Subcutaneous abdominal adipose tissue (tissue), 5 donors: ENCODE data around the gene BAIAP2L1.

ENCODE experiments used
- H3K27ac ChIP-seq: one replicate; pipeline ENCODE4 v1.7.0; 2013; ENCODE audit warnings: low read depth, mild to moderate bottlenecking, inconsistent platforms, low read length, moderate library complexity
- H3K27me3 ChIP-seq, 5 donors: one replicate each; pipeline ENCODE4 v1.7.0; 2013; ENCODE audit warnings: low read length in 5 of 5, inconsistent platforms in 1 of 5; ENCODE audit not compliant: control insufficient read depth in 5 of 5, insufficient read depth in 4 of 5
- H3K36me3 ChIP-seq, 5 donors: one replicate each; pipeline ENCODE4 v1.7.0; 2013; ENCODE audit warnings: low read length in 5 of 5; ENCODE audit not compliant: control insufficient read depth in 5 of 5, insufficient read depth in 5 of 5
- H3K4me1 ChIP-seq, 5 donors: one replicate each; pipeline ENCODE4 v1.7.0; 2013; ENCODE audit warnings: low read length in 5 of 5, mild to moderate bottlenecking in 3 of 5, moderate library complexity in 1 of 5; ENCODE audit not compliant: control insufficient read depth in 5 of 5, insufficient read depth in 5 of 5
- H3K4me3 ChIP-seq, 5 donors: one replicate each; pipeline ENCODE4 v1.7.0; 2013; ENCODE audit warnings: low read length in 5 of 5, low read depth in 1 of 5
- H3K9ac ChIP-seq, 5 donors: one replicate each; pipeline ENCODE4 v1.7.0; 2013; ENCODE audit warnings: low read length in 5 of 5, mild to moderate bottlenecking in 4 of 5, moderate library complexity in 3 of 5
- H3K9me3 ChIP-seq, 5 donors: one replicate each; pipeline ENCODE4 v1.7.0; 2013; ENCODE audit warnings: low read length in 5 of 5; ENCODE audit not compliant: control insufficient read depth in 5 of 5
- donor health status: healthy.
- donor health status: healthy.
- donor health status: healthy.
- donor health status: healthy.
- donor health status: healthy.

BAIAP2L1 gene

DNA sequence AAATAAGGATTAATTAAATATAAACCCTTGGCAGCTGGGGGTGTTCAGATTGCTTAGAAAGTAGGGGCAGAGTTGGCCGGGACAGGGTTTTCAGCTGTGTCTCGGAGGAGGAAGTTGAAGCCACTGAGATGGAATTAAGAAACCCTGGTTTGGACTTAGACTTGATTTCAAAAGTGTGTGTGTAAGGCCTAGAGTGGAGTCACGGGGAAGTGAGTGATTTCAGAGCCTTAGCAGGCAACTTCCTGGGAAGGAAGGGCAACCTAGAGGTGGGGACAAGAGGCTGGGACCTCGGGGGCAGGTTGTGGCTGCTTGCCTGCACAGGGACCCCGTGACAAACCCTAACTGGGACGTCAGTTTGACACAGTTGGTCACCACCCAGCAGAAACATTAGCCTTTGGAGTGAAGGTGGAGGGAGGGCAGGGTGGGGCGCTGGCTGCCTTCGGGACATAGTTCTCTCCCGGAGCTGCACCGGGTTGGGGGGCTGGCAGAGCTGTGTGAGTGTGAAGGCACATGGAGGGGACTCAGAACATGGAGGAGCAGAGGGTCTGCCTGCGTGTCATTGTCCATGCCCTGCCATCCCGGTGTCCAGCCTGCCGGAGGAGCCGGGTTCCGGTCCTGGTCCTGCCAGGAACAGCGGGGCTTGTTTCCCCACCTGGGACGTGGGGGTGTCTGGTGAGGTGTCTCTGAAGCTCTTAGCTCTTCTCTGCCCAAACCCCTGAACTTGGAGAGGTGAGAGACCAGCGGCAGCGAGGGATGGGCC is 117.6 kb downstream of the BAIAP2L1 start:
- Histone ChIP-seq H3K4me1 (peaks cover 11 to 71% (median 70%) of the 10 kb centered on the region in 5 donors), H3K9me3 (no peaks in the 10 kb centered on the region), H3K9ac (peak overlapping the region; percentile 68 to 97 (median 93)), H3K36me3 (peaks cover 0 to 8% (median 4%) of the 10 kb centered on the region in 5 donors), H3K4me3 (peak overlapping the region; percentile 81 to 87 (median 85)), H3K27ac (peak overlapping the region; percentile 97), H3K27me3 (no peaks in the 10 kb centered on the region)

DNA sequence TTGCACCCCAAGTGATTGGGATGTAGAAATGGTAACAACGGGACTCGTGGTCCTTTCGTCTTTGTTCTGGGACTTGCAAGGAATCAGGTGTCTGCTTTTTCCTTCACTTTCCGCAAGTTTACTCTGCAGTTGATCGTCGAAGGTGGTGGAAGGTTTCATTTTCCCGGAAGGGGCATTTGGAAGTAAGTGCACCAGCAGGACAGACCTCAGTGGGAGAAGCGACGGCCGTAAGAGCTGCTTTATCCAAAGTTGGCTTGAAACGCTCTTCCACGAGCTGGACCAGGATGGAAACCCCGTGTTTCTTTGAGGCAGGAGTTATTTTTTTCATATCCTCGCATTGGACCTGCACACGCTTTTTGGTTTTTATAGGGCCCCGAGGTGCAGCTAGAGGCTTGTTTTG is 118.2 kb downstream of the BAIAP2L1 start:
- peaks cover 0 to 2% (median 0%) of the 10 kb centered on the region in 5 donors for H3K36me3 ChIP-seq
- peak overlapping the region; percentile 97 for H3K27ac ChIP-seq
- peaks cover 11 to 65% (median 64%) of the 10 kb centered on the region in 5 donors for H3K4me1 ChIP-seq
- peak overlapping the region; percentile 81 to 87 (median 85) for H3K4me3 ChIP-seq
- H3K9ac ChIP-seq: peak overlapping the region; percentile 21 to 97 (median 93)
- no peaks in the 10 kb centered on the region for H3K27me3 ChIP-seq
- no peaks in the 10 kb centered on the region for H3K9me3 ChIP-seq

DNA sequence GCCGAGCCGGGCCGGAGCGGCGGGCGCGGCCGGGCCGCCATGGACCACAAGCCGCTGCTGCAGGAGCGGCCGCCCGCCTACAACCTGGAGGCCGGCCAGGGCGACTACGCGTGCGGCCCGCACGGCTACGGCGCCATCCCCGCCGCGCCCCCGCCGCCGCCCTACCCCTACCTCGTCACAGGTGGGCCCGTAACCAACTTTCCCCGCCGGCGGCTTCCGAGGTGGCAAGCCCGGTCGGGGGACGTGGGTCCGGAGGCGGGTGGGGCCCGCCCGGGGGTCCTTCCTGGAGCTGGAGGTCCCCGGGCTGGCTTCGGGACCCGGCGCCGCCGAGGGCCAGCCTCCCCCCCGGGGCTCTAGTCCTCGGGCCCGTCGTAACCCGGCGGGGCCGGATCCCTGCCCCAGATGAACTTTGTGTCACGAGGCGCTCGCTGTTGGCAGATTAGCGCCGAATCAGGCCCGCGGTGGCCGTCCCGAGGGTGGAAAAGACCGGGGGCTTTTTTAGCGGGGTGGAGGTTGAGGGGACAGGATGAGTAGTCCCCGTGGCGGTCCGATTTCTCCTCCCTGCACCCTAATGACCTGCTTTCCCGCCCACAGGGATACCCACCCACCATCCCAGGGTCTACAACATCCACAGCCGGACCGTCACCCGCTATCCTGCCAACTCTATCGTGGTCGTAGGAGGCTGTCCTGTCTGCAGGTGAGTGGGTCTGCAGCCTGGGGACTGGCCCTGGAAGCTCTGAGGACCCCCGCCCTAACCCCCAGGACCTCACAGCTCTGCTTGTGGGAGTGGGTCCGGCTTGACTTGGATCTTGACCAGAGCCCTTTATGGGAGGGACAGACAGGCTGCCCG is 118.9 kb downstream of the BAIAP2L1 start:
- Histone ChIP-seq H3K9ac (peak overlapping the region; percentile 21 to 97 (median 93)), H3K4me1 (peaks cover 11 to 58% (median 57%) of the 10 kb centered on the region in 5 donors), H3K27ac (peak overlapping the region; percentile 97)

DNA sequence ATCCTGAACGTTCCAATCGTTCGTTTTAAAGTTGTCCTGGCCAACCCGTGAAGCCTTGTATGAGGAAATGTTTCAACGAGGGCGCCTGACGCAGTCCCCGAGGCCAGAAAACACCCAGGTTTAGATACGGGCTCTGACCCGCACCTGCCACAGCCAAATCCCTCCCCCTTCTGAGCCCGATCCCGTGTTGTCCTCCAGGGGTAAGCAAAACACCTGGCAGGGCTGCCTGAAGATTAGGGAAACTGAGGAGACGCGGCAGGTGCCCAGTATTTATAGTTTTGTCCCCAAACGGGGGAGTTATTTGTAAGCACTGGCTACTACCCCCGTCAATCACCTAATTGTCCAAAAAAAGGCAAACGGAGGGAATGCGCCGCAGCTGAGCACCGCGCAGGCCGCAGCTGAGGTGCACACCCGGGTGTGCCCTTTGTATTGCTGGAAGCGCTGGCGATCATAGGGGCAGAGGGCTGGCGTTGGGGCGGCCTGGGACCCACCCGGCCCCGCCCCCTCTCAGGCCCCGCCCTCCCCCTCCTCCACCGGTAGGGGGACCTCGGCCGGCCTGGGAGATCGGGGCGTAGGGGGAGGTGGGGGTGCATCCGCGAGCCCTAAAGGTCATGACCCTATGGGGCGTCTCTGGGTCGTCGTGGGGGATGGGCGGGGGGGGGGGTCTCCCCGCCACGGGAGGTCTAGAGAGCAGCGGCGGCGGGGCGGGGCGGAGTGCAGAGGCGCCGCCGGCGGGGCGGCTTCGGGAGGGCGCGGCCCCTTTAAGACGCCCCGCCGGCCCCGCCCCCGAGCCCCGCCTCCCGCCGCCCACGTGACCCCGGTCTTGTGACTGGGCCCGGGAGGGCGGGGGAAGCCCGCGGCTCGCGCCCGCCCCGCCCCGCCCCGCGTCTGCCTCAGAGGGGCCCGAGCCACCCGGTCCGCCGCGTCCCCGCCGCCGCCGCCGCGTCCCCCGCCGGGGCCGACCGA is 119.8 kb downstream of the BAIAP2L1 start, which contains the start of gene BRI3:
Gene BRI3 (plus strand): TSS at position 896 of the 966 bp plus-strand sequence. CDS start 110 bp downstream, outside the sequence.
- Histone ChIP-seq H3K36me3 (no peaks in the 10 kb centered on the region), H3K9me3 (no peaks in the 10 kb centered on the region), H3K4me1 (peaks cover 8 to 57% (median 53%) of the 10 kb centered on the region in 5 donors), H3K27me3 (no peaks in the 10 kb centered on the region), H3K4me3 (peak within 1 kb of the TSS; percentile 81 to 87 (median 85)), H3K27ac (peak within 1 kb of the TSS; percentile 97), H3K9ac (peak within 1 kb of the TSS; percentile 38 to 97 (median 93))

More for the DNA sequence above, 118.9 kb downstream of the BAIAP2L1 start:
- Histone ChIP-seq H3K36me3 (no peaks in the 10 kb centered on the region), H3K27me3 (no peaks in the 10 kb centered on the region), H3K4me3 (peak overlapping the region; percentile 81 to 87 (median 85)), H3K9me3 (no peaks in the 10 kb centered on the region)

DNA sequence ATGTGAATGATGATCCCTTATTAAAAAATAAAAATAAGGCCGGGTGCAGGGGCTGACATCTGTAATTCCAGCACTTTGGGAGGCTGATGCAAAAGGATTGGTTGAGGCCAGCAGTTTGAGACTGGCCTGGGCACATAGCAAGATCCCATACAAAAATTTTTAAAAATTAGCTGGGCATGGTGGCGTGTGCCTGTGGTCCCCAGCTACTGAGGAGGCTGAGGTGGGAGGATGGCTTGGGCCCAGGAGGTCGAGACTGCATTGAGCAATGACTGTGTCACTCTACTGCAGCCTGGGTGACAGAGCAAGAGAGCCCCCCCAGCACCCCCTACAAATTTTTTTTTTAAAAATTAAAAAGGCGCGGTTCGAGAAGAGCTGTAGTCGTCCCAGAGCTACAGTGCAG is 120.6 kb downstream of the BAIAP2L1 start:
- peaks cover 5 to 50% (median 45%) of the 10 kb centered on the region in 5 donors for H3K4me1 ChIP-seq
- no peaks in the 10 kb centered on the region for H3K27me3 ChIP-seq
- H3K9ac ChIP-seq: peak overlapping the region in 3 of 5 donors; percentile 38 to 88 (median 74)
- H3K36me3 ChIP-seq: no peaks in the 10 kb centered on the region
- H3K4me3 ChIP-seq: peak overlapping the region; percentile 69 to 82 (median 78)
- peak overlapping the region; percentile 74 for H3K27ac ChIP-seq
- H3K9me3 ChIP-seq: no peaks in the 10 kb centered on the region

DNA sequence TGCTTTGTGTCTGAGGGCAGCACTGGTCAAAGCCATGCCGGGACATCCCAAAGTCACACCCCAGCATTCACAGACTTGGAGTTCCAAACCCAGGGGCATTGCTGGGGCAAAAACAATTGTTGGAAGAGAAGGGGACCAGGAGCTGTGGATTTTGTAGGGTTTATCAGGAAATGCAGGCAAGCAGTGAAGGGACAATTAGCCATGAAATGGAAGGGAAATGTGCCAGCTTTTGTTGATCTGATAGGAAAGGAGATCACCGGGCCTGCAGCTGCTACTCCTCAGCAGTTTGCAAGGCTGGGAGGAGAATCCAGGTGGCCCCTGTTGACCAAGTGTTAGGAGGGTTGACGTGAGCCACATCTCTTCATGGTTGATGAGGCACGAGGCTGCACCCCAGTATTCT is 122.0 kb downstream of the BAIAP2L1 start:
- no peaks in the 10 kb centered on the region for H3K27me3 ChIP-seq
- H3K9me3 ChIP-seq: no peaks in the 10 kb centered on the region
- no peaks in the 10 kb centered on the region for H3K36me3 ChIP-seq
- H3K4me1 ChIP-seq: peaks cover 0 to 36% (median 31%) of the 10 kb centered on the region in 5 donors
- no peak overlapping the region for H3K4me3 ChIP-seq
- H3K27ac ChIP-seq: no peak overlapping the region
- H3K9ac ChIP-seq: no peak overlapping the region

DNA sequence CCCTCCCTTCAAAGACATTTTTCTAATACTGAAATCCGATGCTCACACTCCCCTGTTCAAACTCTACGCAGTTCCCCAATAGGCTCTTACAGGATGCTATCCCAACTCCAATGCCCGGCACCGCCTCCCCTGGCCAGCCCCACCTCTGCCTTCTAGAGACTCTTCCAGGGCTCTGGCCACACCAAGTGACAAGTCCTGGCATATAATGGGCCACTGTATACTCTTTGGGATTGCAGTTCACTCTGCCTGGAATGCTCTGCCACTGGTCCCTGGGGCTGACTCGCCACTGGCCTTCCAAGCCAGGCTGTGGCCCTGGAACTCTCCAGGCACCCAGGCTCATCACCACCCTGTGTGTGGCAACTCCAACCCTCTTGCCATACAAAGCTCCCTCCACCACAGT is 122.5 kb downstream of the BAIAP2L1 start:
- Histone ChIP-seq H3K27ac (no peak overlapping the region), H3K36me3 (no peaks in the 10 kb centered on the region), H3K9ac (no peak overlapping the region), H3K27me3 (no peaks in the 10 kb centered on the region), H3K4me1 (peaks cover 0 to 31% (median 26%) of the 10 kb centered on the region in 5 donors), H3K9me3 (no peaks in the 10 kb centered on the region), H3K4me3 (no peak overlapping the region)

DNA sequence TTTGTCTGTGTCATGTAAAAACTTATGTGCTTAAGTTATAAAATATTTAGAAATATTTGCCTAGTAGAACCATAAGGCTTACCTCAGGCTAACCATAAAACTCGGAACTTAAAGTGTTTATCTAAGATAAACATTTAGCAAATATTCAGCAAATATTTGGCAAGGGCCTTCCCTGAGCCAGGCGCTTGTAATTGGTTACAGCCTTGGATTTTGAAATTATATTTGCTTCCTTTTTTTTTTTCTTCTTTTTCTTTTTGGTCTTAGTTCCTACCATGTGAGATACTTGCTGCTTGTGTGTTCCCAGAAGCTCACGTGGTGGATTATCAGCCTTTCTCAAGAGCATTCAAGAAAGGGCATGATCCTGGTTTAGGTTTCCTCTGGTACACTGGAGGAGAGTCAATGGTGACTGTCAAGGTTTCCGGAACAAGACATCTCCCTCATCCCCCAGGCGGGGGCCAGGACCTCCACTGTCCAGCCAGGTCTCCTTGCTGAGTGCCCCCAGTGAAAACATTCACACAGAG is 124.6 kb downstream of the BAIAP2L1 start:
- no peaks in the 10 kb centered on the region for H3K36me3 ChIP-seq
- H3K4me1 ChIP-seq: peaks cover 0 to 17% (median 12%) of the 10 kb centered on the region in 5 donors
- no peaks in the 10 kb centered on the region for H3K27me3 ChIP-seq
- H3K9me3 ChIP-seq: no peaks in the 10 kb centered on the region
- no peak overlapping the region for H3K9ac ChIP-seq
- no peak overlapping the region for H3K4me3 ChIP-seq
- H3K27ac ChIP-seq: no peak overlapping the region

DNA sequence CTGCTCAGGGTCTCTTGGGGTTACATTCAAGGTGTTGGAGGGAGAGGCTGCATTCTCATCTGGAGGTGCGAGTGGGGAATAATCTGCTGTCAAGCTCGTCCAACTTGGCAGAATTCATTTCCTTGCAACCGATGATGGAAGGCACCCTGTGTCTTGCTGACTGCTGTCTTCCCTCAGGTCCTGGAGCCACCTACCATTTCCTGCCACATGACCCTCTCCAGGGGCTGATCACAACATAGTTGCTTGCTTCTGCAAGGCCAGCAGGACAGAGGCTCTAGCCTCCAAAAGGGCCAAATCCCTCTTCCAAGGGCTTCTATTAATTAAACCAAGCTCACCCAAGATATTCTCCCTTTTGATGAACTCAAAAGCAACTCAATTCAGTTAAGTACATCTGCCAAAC is 133.6 kb downstream of the BAIAP2L1 start:
- Histone ChIP-seq H3K9ac (no peak overlapping the region), H3K4me1 (no peaks in the 10 kb centered on the region)

More for the DNA sequence above, 133.6 kb downstream of the BAIAP2L1 start:
- peaks cover 0 to 2% (median 0%) of the 10 kb centered on the region in 5 donors for H3K36me3 ChIP-seq
- no peak overlapping the region for H3K27ac ChIP-seq
- H3K4me3 ChIP-seq: no peak overlapping the region
- no peaks in the 10 kb centered on the region for H3K27me3 ChIP-seq
- H3K9me3 ChIP-seq: no peaks in the 10 kb centered on the region
